WTC11 (cell line): ENCODE data around the gene CCNG1.

Experiments
- NR2C2 ChIP-seq: sonication (generic); formaldehyde crosslinking; IDR thresholded peaks from 2 replicates; pipeline ENCODE4 v1.8.0; 2022; ENCODE audit warnings: mild to moderate bottlenecking, missing genetic modification reagents
- TF ChIP-seq, protein P1 (sequence below): fragments of 200-600 bp; IDR thresholded peaks from 2 replicates; pipeline ENCODE4 v1.8.0; 2022; ENCODE audit warnings: antibody characterized with exemption

DNA sequence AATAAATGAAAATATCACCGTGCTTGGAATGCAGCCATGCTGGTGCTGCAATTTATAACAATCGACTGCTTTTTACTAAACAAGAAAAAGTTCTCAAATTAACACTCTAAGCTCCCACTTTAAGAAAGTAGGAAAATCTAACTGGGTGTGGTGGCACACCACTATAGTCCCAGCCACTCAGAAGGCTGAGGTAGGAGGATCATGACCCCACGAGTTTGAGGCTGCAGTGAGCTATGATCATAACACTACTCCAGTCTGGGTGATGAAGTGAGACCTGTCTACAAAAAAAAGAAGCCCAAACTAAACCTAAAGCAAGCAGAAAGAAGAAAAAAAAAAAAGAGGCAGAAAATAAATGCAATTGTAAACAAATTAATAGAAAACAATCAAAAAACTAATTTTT lies 10.5 kb downstream of the CCNG1 start:
- TF ChIP-seq NR2C2 (CRISPR knock-in tag) = no peak
- TF ChIP-seq, protein P1, sequence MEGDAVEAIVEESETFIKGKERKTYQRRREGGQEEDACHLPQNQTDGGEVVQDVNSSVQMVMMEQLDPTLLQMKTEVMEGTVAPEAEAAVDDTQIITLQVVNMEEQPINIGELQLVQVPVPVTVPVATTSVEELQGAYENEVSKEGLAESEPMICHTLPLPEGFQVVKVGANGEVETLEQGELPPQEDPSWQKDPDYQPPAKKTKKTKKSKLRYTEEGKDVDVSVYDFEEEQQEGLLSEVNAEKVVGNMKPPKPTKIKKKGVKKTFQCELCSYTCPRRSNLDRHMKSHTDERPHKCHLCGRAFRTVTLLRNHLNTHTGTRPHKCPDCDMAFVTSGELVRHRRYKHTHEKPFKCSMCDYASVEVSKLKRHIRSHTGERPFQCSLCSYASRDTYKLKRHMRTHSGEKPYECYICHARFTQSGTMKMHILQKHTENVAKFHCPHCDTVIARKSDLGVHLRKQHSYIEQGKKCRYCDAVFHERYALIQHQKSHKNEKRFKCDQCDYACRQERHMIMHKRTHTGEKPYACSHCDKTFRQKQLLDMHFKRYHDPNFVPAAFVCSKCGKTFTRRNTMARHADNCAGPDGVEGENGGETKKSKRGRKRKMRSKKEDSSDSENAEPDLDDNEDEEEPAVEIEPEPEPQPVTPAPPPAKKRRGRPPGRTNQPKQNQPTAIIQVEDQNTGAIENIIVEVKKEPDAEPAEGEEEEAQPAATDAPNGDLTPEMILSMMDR = no peak
